Testis (tissue), 3 donors: ENCODE results near the gene APOA4. TPM values are rescaled to one million over a fixed set of nuclear protein-coding genes. Genes with fewer than 3 reads are reported as not detected.

Experiments used
- DNase-seq: peaks from one replicate; pipeline ENCODE4 v3.0.0-alpha.2; 2019
- H3K27ac ChIP-seq, 2 donors: fragments of 200-600 bp; sonication (generic); one replicate each; pipeline ENCODE4 v1.5.1; 2019
- H3K27me3 ChIP-seq: fragments of 200-600 bp; sonication (generic); one replicate; pipeline ENCODE4 v1.5.1; 2019
- H3K36me3 ChIP-seq: fragments of 200-600 bp; sonication (generic); one replicate; pipeline ENCODE4 v1.5.1; 2017; ENCODE audit warnings: low read depth; ENCODE audit errors: missing control alignments
- H3K4me1 ChIP-seq: fragments of 200-600 bp; sonication (generic); one replicate; pipeline ENCODE4 v1.5.1; 2019
- H3K4me3 ChIP-seq, 2 donors: fragments of 200-600 bp; sonication (generic); one replicate each; pipeline ENCODE4 v1.5.1; 2017 to 2019
- H3K9me3 ChIP-seq: fragments of 200-600 bp; sonication (generic); one replicate; pipeline ENCODE4 v1.5.1; 2017
- POLR2A ChIP-seq: fragments of 450-650 bp; IDR thresholded peaks from one replicate; pipeline ENCODE4 v1.6.1; 2017; ENCODE audit warnings: antibody characterized with exemption, mild to moderate bottlenecking, moderate library complexity
- WGBS, 2 donors: methylation state at CpG; one replicate each; pipeline ENCODE4 v1.1.5; 2018; 5-methylcytosine and 5-hydroxymethylcytosine counted together
- intact Hi-C: fragments of 100-400 bp; cut with DNase I; formaldehyde crosslinking; loops from one replicate; pipeline ENCODE4 v1.15.1; 2023; ENCODE audit warnings: low total_unique reads
- polyA plus RNA-seq: library from polyadenylated mRNA; stranded (reverse); fragments of 350-450 nt; fragmentation: Illumina TruSeq; extraction: RNeasy Lipid Tissue Mini Kit (QIAGEN cat#74804); gene quantifications from one replicate; pipeline ENCODE4 v1.2.3, GENCODE V29; 2014; ENCODE audit warnings: low read depth, low replicate concordance; ENCODE audit not compliant: insufficient read depth
- total RNA-seq, 2 donors: library from RNA; depleted of rRNA; stranded (reverse); fragments of >200 nt; gene quantifications; one replicate each; pipeline ENCODE4 v1.2.3, GENCODE V29; 2016
- TF ChIP-seq, protein P1 (sequence below), 3 experiments: fragments of 450-650 bp in 2 of 3; fragments of 200-600 bp in 1 of 3; sonication (generic) in 1 of 3; IDR thresholded peaks; one replicate each; pipeline ENCODE4 v1.5.1; 2016 to 2019; ENCODE audit warnings: antibody characterized with exemption in 3 of 3, mild to moderate bottlenecking in 2 of 3, moderate library complexity in 1 of 3

The APOA4 gene
- total and polyA plus RNA-seq, 3 donors from 2014 or later, result not detected

DNA sequence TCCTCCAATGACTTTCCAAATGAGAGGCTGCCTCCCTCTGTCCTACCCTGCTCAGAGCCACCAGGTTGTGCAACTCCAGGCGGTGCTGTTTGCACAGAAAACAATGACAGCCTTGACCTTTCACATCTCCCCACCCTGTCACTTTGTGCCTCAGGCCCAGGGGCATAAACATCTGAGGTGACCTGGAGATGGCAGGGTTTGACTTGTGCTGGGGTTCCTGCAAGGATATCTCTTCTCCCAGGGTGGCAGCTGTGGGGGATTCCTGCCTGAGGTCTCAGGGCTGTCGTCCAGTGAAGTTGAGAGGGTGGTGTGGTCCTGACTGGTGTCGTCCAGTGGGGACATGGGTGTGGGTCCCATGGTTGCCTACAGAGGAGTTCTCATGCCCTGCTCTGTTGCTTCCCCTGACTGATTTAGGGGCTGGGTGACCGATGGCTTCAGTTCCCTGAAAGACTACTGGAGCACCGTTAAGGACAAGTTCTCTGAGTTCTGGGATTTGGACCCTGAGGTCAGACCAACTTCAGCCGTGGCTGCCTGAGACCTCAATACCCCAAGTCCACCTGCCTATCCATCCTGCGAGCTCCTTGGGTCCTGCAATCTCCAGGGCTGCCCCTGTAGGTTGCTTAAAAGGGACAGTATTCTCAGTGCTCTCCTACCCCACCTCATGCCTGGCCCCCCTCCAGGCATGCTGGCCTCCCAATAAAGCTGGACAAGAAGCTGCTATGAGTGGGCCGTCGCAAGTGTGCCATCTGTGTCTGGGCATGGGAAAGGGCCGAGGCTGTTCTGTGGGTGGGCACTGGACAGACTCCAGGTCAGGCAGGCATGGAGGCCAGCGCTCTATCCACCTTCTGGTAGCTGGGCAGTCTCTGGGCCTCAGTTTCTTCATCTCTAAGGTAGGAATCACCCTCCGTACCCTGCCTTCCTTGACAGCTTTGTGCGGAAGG, 9.5 kb upstream of the APOA4 start:
- peaks cover 15% of the 10 kb centered on the region for H3K4me1 ChIP-seq
- intact Hi-C loops, result no loop called here

DNA sequence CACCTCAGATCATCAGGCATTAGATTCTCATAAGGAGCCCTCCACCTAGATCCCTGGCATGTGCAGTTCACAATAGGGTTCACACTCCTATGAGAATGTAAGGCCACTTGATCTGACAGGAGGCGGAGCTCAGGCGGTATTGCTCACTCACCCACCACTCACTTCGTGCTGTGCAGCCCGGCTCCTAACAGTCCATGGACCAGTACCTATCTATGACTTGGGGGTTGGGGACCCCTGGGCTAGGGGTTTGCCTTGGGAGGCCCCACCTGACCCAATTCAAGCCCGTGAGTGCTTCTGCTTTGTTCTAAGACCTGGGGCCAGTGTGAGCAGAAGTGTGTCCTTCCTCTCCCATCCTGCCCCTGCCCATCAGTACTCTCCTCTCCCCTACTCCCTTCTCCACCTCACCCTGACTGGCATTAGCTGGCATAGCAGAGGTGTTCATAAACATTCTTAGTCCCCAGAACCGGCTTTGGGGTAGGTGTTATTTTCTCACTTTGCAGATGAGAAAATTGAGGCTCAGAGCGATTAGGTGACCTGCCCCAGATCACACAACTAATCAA, 8.8 kb upstream of the APOA4 start:
- no peak for DNase-seq
- TF ChIP-seq, protein P1, sequence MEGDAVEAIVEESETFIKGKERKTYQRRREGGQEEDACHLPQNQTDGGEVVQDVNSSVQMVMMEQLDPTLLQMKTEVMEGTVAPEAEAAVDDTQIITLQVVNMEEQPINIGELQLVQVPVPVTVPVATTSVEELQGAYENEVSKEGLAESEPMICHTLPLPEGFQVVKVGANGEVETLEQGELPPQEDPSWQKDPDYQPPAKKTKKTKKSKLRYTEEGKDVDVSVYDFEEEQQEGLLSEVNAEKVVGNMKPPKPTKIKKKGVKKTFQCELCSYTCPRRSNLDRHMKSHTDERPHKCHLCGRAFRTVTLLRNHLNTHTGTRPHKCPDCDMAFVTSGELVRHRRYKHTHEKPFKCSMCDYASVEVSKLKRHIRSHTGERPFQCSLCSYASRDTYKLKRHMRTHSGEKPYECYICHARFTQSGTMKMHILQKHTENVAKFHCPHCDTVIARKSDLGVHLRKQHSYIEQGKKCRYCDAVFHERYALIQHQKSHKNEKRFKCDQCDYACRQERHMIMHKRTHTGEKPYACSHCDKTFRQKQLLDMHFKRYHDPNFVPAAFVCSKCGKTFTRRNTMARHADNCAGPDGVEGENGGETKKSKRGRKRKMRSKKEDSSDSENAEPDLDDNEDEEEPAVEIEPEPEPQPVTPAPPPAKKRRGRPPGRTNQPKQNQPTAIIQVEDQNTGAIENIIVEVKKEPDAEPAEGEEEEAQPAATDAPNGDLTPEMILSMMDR (IDR thresholded peaks at IDR 0.05), result no peak
- TF ChIP-seq POLR2A, result no peak
- Histone ChIP-seq H3K9me3 (no peaks in the 10 kb centered on the region), H3K27ac (no peak overlapping the region), H3K4me1 (peaks cover 15% of the 10 kb centered on the region), H3K27me3 (no peaks in the 10 kb centered on the region), H3K4me3 (no peak overlapping the region), H3K36me3 (no peaks in the 10 kb centered on the region)
- intact Hi-C loops, result no loop called here
- WGBS, 2 donors, result 88 to 96% methylated on average over 5 to 7 of the region's 7 CpGs

More for the DNA sequence above, 9.5 kb upstream of the APOA4 start:
- Histone ChIP-seq H3K4me3 (no peak overlapping the region), H3K27ac (no peak overlapping the region), H3K36me3 (no peaks in the 10 kb centered on the region), H3K9me3 (no peaks in the 10 kb centered on the region), H3K27me3 (no peaks in the 10 kb centered on the region)
- WGBS, 2 donors, result 73 to 81% methylated on average over 6 to 13 of the region's 13 CpGs
- no peak for DNase-seq
- TF ChIP-seq, protein P1 (IDR thresholded peaks at IDR 0.05), result no peak
- TF ChIP-seq POLR2A, result no peak

GRCh38 chr11:116830184-116830912, 7.2 kb upstream of the APOA4 start:
- Histone ChIP-seq H3K27ac (no peak overlapping the region), H3K4me1 (peaks cover 6% of the 10 kb centered on the region), H3K36me3 (no peaks in the 10 kb centered on the region), H3K9me3 (no peaks in the 10 kb centered on the region), H3K27me3 (no peaks in the 10 kb centered on the region), H3K4me3 (no peak overlapping the region)
- no peak for TF ChIP-seq POLR2A
- TF ChIP-seq, protein P1 (IDR thresholded peaks at IDR 0.05), result no peak
- no peak for DNase-seq
- WGBS, 2 donors, result 98% methylated on average over 13 to 17 of the region's 17 CpGs
- intact Hi-C loops, result no loop called here

DNA sequence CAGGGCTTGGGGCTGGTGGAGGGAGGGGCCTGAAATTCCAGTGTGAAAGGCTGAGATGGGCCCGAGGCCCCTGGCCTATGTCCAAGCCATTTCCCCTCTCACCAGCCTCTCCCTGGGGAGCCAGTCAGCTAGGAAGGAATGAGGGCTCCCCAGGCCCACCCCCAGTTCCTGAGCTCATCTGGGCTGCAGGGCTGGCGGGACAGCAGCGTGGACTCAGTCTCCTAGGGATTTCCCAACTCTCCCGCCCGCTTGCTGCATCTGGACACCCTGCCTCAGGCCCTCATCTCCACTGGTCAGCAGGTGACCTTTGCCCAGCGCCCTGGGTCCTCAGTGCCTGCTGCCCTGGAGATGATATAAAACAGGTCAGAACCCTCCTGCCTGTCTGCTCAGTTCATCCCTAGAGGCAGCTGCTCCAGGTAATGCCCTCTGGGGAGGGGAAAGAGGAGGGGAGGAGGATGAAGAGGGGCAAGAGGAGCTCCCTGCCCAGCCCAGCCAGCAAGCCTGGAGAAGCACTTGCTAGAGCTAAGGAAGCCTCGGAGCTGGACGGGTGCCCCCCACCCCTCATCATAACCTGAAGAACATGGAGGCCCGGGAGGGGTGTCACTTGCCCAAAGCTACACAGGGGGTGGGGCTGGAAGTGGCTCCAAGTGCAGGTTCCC, 6.5 kb upstream of the APOA4 start, which contains the start of gene APOC3:
TSS of gene APOC3 (plus strand) at position 383 of the 659 bp plus-strand sequence. CDS start 676 bp downstream, outside the sequence.
- no peak for DNase-seq
- no peaks in the 10 kb centered on the region for H3K9me3 ChIP-seq
- H3K27me3 ChIP-seq, result no peaks in the 10 kb centered on the region
- no peaks in the 10 kb centered on the region for H3K36me3 ChIP-seq
- 86 to 95% methylated on average over 7 to 9 of the region's 9 CpGs for WGBS, 2 donors
- no peaks in the 10 kb centered on the region for H3K4me1 ChIP-seq
- H3K4me3 ChIP-seq, result no peak within 1 kb of the TSS
- intact Hi-C loops, result no loop called here
- no peak for TF ChIP-seq POLR2A
- TF ChIP-seq, protein P1 (IDR thresholded peaks at IDR 0.05), result no peak
- H3K27ac ChIP-seq, result no peak within 1 kb of the TSS
